GM13976 (cell line): ENCODE results near the gene IFNGR1.

Experiments used
- DNase-seq: peaks from one replicate; pipeline ENCODE4 v3.0.0; 2012; ENCODE audit warnings: low spot score
- in situ Hi-C: fragments of 300-500 bp; cut with MboI; formaldehyde crosslinking; loops from one replicate; pipeline ENCODE4 v1.12.0; 2022; ENCODE audit warnings: low sequenced_read_pairs, mixed read lengths, inconsistent platforms; ENCODE audit not compliant: unreplicated experiment
- TF ChIP-seq, protein P1 (sequence below): IDR thresholded peaks from 2 replicates; pipeline ENCODE4 v1.5.1; 2012; ENCODE audit warnings: borderline replicate concordance, mild to moderate bottlenecking; ENCODE audit not compliant: insufficient read depth; ENCODE audit errors: extremely low read depth, missing control alignments, control extremely low read depth

IFNGR1 gene

DNA sequence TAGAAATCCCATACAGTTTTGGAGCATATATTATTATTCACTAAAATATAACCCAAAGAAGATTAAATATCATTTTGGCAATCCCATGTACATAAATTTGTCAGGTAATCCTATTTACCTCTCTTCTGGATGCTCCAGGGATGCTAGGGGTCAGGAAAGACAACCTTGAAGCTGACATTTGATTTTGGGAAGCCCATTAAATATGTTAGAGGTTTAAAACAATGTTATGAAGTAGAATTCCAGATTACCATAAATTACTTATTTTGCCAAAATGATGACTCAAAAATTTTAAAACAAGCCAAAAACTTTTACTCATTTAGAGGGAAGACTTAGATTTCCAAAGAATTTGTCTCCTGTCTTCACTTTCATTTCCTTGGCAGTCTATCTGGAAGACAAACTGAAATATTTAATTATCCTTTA, 36.5 kb downstream of the IFNGR1 start:
- DNase-seq: no peak
- in situ Hi-C loops: no loop called here
- TF ChIP-seq, protein P1, sequence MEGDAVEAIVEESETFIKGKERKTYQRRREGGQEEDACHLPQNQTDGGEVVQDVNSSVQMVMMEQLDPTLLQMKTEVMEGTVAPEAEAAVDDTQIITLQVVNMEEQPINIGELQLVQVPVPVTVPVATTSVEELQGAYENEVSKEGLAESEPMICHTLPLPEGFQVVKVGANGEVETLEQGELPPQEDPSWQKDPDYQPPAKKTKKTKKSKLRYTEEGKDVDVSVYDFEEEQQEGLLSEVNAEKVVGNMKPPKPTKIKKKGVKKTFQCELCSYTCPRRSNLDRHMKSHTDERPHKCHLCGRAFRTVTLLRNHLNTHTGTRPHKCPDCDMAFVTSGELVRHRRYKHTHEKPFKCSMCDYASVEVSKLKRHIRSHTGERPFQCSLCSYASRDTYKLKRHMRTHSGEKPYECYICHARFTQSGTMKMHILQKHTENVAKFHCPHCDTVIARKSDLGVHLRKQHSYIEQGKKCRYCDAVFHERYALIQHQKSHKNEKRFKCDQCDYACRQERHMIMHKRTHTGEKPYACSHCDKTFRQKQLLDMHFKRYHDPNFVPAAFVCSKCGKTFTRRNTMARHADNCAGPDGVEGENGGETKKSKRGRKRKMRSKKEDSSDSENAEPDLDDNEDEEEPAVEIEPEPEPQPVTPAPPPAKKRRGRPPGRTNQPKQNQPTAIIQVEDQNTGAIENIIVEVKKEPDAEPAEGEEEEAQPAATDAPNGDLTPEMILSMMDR: no peak

DNA sequence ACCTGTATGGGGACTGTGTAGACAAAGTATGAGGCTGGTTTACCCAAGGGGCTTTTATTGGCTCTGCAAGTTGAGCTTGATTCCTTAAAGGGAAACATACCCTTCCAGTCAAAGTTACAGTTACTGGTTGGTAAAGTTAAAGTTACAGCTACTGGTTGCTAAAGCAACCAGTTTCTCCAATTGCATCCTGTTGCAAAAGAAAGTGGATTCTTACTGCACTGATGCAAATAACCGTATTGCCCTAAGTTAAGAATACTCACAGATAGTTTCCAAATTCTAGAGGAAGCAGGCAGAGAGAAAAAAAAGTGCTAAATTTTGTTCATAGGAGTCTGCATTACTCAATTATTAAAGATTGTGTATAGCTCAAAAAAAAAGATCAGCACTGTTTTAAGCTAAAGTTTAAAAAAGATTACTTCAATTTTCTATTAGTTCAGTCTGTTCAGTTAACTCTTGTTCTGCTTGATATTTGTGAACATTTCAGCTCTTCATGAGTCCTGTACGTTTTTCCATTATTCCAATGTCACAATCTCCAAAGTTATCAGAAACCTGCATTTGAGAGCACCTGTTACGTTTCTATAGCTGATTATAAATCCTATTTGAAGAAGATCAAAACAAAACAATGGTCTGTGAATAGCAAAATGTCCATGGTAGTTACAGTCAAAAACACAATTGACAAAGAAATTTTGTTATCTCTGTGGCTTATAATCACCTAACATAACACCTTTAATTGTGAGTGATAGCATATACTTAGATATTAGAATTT, 37.1 kb downstream of the IFNGR1 start:
- TF ChIP-seq, protein P1: no peak
- DNase-seq: no peak
- in situ Hi-C loops: no loop called here

DNA sequence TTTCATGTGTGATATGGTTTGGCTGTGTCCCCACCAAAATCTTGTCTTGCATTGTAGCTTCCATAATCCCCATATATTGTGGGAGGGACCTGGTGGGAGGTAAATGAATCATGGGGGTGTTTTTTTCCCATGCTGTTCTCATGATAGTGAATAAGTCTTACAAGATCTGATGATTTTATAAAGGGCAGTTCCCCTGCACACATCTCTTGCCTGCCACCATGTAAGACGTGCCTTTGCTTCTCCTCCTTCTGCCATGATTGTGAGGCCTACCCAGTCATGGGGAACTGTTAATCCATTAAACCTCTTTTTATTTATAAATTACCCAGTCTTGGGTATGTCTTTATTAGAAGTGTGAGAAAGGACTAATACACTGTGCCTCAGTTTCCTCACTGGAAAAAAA, 41.6 kb downstream of the IFNGR1 start:
- TF ChIP-seq, protein P1: no peak
- in situ Hi-C loops: no loop called here
- no peak for DNase-seq

DNA sequence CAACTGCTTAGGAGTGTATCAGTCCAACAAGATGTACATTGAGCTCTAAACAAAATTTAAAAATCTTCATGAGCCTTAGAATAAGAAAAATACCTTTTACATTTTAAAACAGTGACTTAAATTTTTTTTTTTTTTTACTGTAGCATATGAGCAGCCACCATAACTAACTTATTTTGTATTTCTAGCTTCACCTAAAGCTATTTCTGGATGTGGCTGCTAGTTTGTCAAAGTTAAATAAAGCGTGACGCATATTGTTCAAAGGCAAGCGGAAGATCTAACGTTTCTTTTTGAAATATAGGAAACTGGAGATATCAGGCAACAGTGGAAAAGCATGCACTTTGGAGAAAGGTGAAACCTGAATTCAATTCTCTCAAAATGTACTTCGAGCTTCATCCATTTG, 42.5 kb downstream of the IFNGR1 start:
- in situ Hi-C loops: no loop called here
- TF ChIP-seq, protein P1: no peak
- DNase-seq: no peak

DNA sequence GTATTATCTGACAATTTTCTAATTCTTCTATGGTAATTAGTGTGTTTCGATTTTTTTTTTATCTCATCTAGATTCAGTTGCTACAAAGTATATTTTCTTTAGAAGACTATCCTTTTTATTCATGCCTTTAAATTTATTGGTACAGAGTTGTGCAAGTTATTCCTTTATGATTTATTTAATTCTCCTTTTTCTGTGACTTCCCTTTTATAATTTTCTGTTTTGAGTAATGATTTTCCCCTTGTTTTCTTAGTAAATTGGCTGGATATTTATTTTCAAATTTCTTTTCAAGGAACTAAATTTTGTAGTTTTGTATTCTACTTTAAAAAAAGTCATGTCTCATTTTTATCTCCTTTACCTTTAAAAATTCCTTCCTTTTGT, 43.3 kb downstream of the IFNGR1 start:
- in situ Hi-C loops: no loop called here
- DNase-seq: no peak

DNA sequence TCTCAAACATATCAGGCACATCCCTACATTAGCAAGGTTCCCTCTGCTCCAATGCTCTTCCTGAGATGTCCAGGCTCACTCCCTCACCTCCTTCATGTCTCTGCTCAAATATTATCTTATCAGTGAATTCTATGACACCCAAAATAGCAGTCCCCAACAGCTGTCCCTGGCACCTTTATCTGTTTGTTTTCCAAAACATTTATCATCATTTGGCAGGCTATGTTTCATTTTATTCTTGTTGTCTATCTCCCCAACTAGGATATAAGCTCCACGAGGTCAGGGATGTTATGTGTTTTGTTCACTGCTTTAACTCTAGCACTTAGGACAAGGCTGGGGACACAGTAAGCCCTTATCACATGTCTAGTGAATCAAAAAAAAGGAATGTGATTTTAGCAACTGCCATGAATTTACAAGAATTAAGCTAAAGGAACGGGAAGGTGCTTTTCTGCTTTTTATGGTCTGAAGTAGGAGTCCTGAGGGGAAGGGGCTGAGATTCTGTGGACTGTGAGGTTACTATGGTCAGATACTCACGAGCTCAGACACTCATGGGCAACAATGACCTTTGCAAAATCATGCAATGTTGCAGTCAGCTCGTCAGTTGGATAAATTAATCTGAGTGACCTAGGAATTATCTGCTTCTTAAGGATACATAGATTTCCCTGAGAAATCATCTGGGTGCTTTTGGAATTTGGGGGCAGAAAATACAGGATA, 43.9 kb downstream of the IFNGR1 start:
- no peak for DNase-seq
- TF ChIP-seq, protein P1: no peak
- in situ Hi-C loops: no loop called here

More for the DNA sequence above, 43.3 kb downstream of the IFNGR1 start:
- TF ChIP-seq, protein P1: no peak

DNA sequence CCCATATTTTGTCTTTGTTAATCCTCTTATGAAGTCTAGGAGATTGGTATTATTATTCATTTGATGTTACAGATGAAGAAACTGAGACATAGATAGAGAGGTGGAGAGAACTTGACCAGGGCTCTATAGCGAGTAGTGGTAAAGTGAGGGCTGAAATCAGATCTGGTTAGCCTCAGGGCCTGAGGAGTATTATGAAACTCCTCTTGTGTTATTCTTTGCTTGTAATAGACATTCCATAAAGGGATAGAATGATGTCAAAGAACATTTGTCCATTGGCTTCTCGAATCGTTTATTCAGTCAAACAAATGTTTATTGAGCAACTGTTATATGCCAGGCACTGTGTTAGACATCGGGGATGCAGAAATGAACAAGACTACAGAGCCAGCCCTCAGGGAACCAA, 45.7 kb downstream of the IFNGR1 start, which contains the start of gene IL22RA2:
IL22RA2 (minus strand) TSS at position 144 of the 400 bp plus-strand sequence. CDS start 11,895 bp downstream, outside the sequence.
- DNase-seq: no peak
- in situ Hi-C loops: no loop called here
- TF ChIP-seq, protein P1: no peak
